Measurements from ENCODE around the gene WNT9B. TPM values are rescaled to one million over a fixed set of nuclear protein-coding genes. Genes with fewer than 3 reads are reported as not detected.

Gene WNT9B
- total and polyA plus RNA-seq, 2 of the 13 experiments (the other 11 are each of a cell fraction or from before 2014, with no cell fraction given): not detected

DNA sequence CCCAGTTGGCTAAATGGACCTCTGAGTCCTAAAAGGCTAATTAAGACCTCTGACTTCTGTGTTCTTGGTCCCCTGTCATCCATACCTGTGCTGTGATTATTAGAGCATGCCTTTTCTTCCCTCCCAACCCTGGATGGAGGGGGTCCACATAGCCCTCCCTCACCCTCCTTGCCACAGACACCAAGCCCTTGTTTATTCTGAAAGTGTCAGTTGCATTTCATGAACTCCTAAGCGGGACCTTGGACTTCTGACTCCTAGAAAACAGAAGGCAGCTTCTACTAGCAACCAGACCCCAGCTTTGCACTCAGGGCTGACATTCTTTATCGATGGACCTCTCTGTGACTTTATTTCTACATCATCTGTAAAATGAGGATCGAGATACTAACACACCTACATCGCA, 38.1 kb downstream of the WNT9B start (continued):
- TF ChIP-seq, protein P1, sequence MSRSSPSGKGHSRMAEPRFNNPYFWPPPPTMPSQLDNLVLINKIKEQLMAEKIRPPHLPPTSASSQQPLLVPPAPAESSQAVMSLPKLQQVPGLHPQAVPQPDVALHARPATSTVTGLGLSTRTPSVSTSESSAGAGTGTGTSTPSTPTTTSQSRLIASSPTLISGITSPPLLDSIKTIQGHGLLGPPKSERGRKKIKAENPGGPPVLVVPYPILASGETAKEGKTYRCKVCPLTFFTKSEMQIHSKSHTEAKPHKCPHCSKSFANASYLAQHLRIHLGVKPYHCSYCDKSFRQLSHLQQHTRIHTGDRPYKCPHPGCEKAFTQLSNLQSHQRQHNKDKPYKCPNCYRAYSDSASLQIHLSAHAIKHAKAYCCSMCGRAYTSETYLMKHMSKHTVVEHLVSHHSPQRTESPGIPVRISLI (CRISPR knock-in tag; IDR thresholded peaks at IDR 0.05; ENCODE audit: borderline replicate concordance): no peak
- TF ChIP-seq ZNF335 (CRISPR knock-in tag; IDR thresholded peaks at IDR 0.05) (0 out of 2 replicates have a peak, but pooled peaks have one; percentile 37), GABPB1 (CRISPR knock-in tag; IDR thresholded peaks at IDR 0.05) (no peak), TEAD3 (CRISPR knock-in tag; optimal IDR thresholded peaks at IDR 0.05; ENCODE audit: borderline replicate concordance) (peak; percentile 51), ARHGAP35 (CRISPR knock-in tag; IDR thresholded peaks at IDR 0.05; ENCODE audit: borderline replicate concordance) (no peak), NR3C1 (CRISPR knock-in tag; IDR thresholded peaks at IDR 0.05) (no peak), GATAD2A (CRISPR knock-in tag; IDR thresholded peaks at IDR 0.05) (peak; percentile 57), CREM (IDR thresholded peaks at IDR 0.05) (no peak), CREM (CRISPR knock-in tag; IDR thresholded peaks at IDR 0.05) (no peak), PHF21A (CRISPR knock-in tag; IDR thresholded peaks at IDR 0.05) (no peak)
- TF ChIP-seq, protein P2, sequence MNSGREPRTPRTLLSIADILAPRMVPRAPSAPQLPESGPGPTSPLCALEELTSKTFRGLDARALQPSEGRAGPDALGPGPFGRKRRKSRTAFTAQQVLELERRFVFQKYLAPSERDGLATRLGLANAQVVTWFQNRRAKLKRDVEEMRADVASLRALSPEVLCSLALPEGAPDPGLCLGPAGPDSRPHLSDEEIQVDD (CRISPR knock-in tag; IDR thresholded peaks at IDR 0.05; ENCODE audit: borderline replicate concordance): no peak
- TF ChIP-seq, protein P3, sequence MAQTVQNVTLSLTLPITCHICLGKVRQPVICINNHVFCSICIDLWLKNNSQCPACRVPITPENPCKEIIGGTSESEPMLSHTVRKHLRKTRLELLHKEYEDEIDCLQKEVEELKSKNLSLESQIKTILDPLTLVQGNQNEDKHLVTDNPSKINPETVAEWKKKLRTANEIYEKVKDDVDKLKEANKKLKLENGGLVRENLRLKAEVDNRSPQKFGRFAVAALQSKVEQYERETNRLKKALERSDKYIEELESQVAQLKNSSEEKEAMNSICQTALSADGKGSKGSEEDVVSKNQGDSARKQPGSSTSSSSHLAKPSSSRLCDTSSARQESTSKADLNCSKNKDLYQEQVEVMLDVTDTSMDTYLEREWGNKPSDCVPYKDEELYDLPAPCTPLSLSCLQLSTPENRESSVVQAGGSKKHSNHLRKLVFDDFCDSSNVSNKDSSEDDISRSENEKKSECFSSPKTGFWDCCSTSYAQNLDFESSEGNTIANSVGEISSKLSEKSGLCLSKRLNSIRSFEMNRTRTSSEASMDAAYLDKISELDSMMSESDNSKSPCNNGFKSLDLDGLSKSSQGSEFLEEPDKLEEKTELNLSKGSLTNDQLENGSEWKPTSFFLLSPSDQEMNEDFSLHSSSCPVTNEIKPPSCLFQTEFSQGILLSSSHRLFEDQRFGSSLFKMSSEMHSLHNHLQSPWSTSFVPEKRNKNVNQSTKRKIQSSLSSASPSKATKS (CRISPR knock-in tag; IDR thresholded peaks at IDR 0.05): no peak
- TF ChIP-seq, protein P4, sequence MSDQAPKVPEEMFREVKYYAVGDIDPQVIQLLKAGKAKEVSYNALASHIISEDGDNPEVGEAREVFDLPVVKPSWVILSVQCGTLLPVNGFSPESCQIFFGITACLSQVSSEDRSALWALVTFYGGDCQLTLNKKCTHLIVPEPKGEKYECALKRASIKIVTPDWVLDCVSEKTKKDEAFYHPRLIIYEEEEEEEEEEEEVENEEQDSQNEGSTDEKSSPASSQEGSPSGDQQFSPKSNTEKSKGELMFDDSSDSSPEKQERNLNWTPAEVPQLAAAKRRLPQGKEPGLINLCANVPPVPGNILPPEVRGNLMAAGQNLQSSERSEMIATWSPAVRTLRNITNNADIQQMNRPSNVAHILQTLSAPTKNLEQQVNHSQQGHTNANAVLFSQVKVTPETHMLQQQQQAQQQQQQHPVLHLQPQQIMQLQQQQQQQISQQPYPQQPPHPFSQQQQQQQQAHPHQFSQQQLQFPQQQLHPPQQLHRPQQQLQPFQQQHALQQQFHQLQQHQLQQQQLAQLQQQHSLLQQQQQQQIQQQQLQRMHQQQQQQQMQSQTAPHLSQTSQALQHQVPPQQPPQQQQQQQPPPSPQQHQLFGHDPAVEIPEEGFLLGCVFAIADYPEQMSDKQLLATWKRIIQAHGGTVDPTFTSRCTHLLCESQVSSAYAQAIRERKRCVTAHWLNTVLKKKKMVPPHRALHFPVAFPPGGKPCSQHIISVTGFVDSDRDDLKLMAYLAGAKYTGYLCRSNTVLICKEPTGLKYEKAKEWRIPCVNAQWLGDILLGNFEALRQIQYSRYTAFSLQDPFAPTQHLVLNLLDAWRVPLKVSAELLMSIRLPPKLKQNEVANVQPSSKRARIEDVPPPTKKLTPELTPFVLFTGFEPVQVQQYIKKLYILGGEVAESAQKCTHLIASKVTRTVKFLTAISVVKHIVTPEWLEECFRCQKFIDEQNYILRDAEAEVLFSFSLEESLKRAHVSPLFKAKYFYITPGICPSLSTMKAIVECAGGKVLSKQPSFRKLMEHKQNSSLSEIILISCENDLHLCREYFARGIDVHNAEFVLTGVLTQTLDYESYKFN (CRISPR knock-in tag; conservative IDR thresholded peaks at IDR 0.05): no peak
- TF ChIP-seq, protein P5, sequence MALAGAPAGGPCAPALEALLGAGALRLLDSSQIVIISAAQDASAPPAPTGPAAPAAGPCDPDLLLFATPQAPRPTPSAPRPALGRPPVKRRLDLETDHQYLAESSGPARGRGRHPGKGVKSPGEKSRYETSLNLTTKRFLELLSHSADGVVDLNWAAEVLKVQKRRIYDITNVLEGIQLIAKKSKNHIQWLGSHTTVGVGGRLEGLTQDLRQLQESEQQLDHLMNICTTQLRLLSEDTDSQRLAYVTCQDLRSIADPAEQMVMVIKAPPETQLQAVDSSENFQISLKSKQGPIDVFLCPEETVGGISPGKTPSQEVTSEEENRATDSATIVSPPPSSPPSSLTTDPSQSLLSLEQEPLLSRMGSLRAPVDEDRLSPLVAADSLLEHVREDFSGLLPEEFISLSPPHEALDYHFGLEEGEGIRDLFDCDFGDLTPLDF (CRISPR knock-in tag; IDR thresholded peaks at IDR 0.05): no peak
- TF ChIP-seq, protein P6, sequence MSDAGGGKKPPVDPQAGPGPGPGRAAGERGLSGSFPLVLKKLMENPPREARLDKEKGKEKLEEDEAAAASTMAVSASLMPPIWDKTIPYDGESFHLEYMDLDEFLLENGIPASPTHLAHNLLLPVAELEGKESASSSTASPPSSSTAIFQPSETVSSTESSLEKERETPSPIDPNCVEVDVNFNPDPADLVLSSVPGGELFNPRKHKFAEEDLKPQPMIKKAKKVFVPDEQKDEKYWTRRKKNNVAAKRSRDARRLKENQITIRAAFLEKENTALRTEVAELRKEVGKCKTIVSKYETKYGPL (CRISPR knock-in tag; IDR thresholded peaks at IDR 0.05): no peak
- TF ChIP-seq, protein P7, sequence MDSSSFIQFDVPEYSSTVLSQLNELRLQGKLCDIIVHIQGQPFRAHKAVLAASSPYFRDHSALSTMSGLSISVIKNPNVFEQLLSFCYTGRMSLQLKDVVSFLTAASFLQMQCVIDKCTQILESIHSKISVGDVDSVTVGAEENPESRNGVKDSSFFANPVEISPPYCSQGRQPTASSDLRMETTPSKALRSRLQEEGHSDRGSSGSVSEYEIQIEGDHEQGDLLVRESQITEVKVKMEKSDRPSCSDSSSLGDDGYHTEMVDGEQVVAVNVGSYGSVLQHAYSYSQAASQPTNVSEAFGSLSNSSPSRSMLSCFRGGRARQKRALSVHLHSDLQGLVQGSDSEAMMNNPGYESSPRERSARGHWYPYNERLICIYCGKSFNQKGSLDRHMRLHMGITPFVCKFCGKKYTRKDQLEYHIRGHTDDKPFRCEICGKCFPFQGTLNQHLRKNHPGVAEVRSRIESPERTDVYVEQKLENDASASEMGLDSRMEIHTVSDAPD (CRISPR knock-in tag; IDR thresholded peaks at IDR 0.05): no peak
- TF ChIP-seq, protein P8, sequence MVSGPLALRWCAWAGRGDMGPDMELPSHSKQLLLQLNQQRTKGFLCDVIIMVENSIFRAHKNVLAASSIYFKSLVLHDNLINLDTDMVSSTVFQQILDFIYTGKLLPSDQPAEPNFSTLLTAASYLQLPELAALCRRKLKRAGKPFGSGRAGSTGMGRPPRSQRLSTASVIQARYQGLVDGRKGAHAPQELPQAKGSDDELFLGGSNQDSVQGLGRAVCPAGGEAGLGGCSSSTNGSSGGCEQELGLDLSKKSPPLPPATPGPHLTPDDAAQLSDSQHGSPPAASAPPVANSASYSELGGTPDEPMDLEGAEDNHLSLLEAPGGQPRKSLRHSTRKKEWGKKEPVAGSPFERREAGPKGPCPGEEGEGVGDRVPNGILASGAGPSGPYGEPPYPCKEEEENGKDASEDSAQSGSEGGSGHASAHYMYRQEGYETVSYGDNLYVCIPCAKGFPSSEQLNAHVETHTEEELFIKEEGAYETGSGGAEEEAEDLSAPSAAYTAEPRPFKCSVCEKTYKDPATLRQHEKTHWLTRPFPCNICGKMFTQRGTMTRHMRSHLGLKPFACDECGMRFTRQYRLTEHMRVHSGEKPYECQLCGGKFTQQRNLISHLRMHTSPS (CRISPR knock-in tag; IDR thresholded peaks at IDR 0.05; ENCODE audit: low read depth): no peak
